HG03139 (cell line): ENCODE data around the gene IL22RA1.

Experiments used
- ATAC-seq: cut with Tn5 transposase; IDR thresholded peaks from one replicate; pipeline ENCODE4 v1.9.1; 2021; ENCODE audit not compliant: unreplicated experiment

Gene IL22RA1

GRCh38 chr1:24077278-24077978 lies 65.5 kb downstream of the IL22RA1 start:
- ATAC-seq = no peak

- no peak for ATAC-seq
Observed at GRCh38 chr1:24075946-24076345, 67.0 kb downstream of the IL22RA1 start.

GRCh38 chr1:24075590-24075854 lies 67.4 kb downstream of the IL22RA1 start:
- ATAC-seq = no peak

- no peak for ATAC-seq
Observed at GRCh38 chr1:24074817-24075589, 67.9 kb downstream of the IL22RA1 start.

GRCh38 chr1:24074196-24074595 lies 68.7 kb downstream of the IL22RA1 start:
- ATAC-seq = no peak

- ATAC-seq = no peak
Observed at GRCh38 chr1:24071941-24072340, 71.0 kb downstream of the IL22RA1 start.

- ATAC-seq = no peak
Observed at GRCh38 chr1:24070821-24071393, 72.0 kb downstream of the IL22RA1 start.

GRCh38 chr1:24069817-24070216 lies 73.1 kb downstream of the IL22RA1 start:
- ATAC-seq = no peak
